Measurements from ENCODE around the gene APBA2.

GRCh38 chr15:29062626-29063025 is 176.9 kb downstream of the APBA2 start:
- no peak for TF ChIP-seq CTCF (IDR thresholded peaks at IDR 0.05)
- TF ChIP-seq POLR2A (IDR thresholded peaks at IDR 0.05), result no peak
